ENCODE measurements around the gene MOBP.

DNA sequence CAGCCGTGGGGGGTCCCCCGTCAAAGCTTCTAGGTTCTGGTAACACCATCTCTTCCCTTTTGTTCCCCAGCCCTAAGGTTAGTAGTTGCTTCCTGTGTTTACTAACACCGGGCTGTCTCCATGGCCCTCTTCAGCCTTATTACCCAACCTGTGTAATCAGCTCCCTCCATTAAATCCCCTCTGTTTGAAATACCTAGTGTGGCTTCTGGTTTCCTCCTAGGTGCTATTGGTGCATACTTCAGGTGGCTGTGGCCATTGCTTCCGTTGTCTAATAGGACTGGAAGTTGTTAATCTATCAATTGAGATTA is 35.3 kb downstream of the MOBP start:
- TF ChIP-seq RAD21 (IDR thresholded peaks at IDR 0.05) (no peak), CTCF (IDR thresholded peaks at IDR 0.05; ENCODE audit: low read depth, low read length, missing input control) (no peak), SP1 (IDR thresholded peaks at IDR 0.05) (no peak), RXRA (IDR thresholded peaks at IDR 0.05) (no peak), YY1 (IDR thresholded peaks at IDR 0.05) (no peak)
- TF ChIP-seq, protein P1, sequence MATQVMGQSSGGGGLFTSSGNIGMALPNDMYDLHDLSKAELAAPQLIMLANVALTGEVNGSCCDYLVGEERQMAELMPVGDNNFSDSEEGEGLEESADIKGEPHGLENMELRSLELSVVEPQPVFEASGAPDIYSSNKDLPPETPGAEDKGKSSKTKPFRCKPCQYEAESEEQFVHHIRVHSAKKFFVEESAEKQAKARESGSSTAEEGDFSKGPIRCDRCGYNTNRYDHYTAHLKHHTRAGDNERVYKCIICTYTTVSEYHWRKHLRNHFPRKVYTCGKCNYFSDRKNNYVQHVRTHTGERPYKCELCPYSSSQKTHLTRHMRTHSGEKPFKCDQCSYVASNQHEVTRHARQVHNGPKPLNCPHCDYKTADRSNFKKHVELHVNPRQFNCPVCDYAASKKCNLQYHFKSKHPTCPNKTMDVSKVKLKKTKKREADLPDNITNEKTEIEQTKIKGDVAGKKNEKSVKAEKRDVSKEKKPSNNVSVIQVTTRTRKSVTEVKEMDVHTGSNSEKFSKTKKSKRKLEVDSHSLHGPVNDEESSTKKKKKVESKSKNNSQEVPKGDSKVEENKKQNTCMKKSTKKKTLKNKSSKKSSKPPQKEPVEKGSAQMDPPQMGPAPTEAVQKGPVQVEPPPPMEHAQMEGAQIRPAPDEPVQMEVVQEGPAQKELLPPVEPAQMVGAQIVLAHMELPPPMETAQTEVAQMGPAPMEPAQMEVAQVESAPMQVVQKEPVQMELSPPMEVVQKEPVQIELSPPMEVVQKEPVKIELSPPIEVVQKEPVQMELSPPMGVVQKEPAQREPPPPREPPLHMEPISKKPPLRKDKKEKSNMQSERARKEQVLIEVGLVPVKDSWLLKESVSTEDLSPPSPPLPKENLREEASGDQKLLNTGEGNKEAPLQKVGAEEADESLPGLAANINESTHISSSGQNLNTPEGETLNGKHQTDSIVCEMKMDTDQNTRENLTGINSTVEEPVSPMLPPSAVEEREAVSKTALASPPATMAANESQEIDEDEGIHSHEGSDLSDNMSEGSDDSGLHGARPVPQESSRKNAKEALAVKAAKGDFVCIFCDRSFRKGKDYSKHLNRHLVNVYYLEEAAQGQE (IDR thresholded peaks at IDR 0.05): no peak
- TF ChIP-seq, protein P2, sequence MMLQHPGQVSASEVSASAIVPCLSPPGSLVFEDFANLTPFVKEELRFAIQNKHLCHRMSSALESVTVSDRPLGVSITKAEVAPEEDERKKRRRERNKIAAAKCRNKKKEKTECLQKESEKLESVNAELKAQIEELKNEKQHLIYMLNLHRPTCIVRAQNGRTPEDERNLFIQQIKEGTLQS (IDR thresholded peaks at IDR 0.05): no peak
